Ascending aorta (tissue), 2 donors: Measurements from ENCODE around the gene DNER. TPM values are rescaled to one million over a fixed set of nuclear protein-coding genes. Genes with fewer than 3 reads are reported as not detected.

ENCODE experiments used
- DNase-seq, 2 donors: peaks; one replicate each; pipeline ENCODE4 v3.0.0-alpha.2; 2019; ENCODE audit warnings: low spot score in 2 of 2
- H3K27ac ChIP-seq, 2 donors: fragments of 200-600 bp; sonication (generic); one replicate each; pipeline ENCODE4 v1.5.1; 2016 to 2017; ENCODE audit warnings: mild to moderate bottlenecking in 1 of 2
- H3K27me3 ChIP-seq: fragments of 200-600 bp; sonication (generic); one replicate; pipeline ENCODE4 v1.5.1; 2017
- H3K36me3 ChIP-seq, 2 donors: fragments of 200-600 bp; sonication (generic); one replicate each; pipeline ENCODE4 v1.5.1; 2016
- H3K4me1 ChIP-seq, 2 donors: fragments of 200-600 bp; sonication (generic); one replicate each; pipeline ENCODE4 v1.5.1; 2016 to 2017; ENCODE audit warnings: mild to moderate bottlenecking in 1 of 2
- H3K4me3 ChIP-seq, 2 donors: fragments of 200-600 bp; sonication (generic); one replicate each; pipeline ENCODE4 v1.5.1; 2016 to 2017; ENCODE audit warnings: mild to moderate bottlenecking in 1 of 2
- H3K9me3 ChIP-seq, 2 donors: fragments of 200-600 bp; sonication (generic); one replicate each; pipeline ENCODE4 v1.5.1; 2016
- CTCF ChIP-seq, 3 experiments: fragments of 200-600 bp in 2 of 3; fragments of 450-650 bp in 1 of 3; sonication (generic) in 2 of 3; IDR thresholded peaks; one replicate each; pipeline ENCODE4 v1.5.1; 2016 to 2019; ENCODE audit warnings: antibody characterized with exemption in 3 of 3, mild to moderate bottlenecking in 1 of 3, moderate library complexity in 1 of 3
- intact Hi-C: fragments of 100-400 bp; cut with DNase I; formaldehyde crosslinking; loops from one replicate; pipeline ENCODE4 v1.15.1; 2023
- total RNA-seq: library from RNA; depleted of rRNA; stranded (reverse); fragments of >200 nt; gene quantifications from one replicate; pipeline ENCODE4 v1.1.0, GENCODE V29; 2016

DNER gene
- total RNA-seq, 1 donor from 2014 or later: 1.2 TPM

GRCh38 chr2:229425598-229425997 is 288.8 kb downstream of the DNER start:
- no peak for TF ChIP-seq CTCF (IDR thresholded peaks at IDR 0.05)

GRCh38 chr2:229422063-229422462 is 292.3 kb downstream of the DNER start:
- Histone ChIP-seq H3K27ac (no peak overlapping the region), H3K4me3 (no peak overlapping the region), H3K4me1 (peaks cover 12 to 37% of the 10 kb centered on the region in 2 donors), H3K9me3 (no peaks in the 10 kb centered on the region), H3K36me3 (no peaks in the 10 kb centered on the region), H3K27me3 (no peaks in the 10 kb centered on the region)
- DNase-seq: no peak
- TF ChIP-seq CTCF (IDR thresholded peaks at IDR 0.05): no peak
- intact Hi-C loops: no loop called here

More at GRCh38 chr2:229425598-229425997, 288.8 kb downstream of the DNER start:
- intact Hi-C loops: no loop called here
- no peak for DNase-seq
- H3K4me1 ChIP-seq: peaks cover 0 to 24% of the 10 kb centered on the region in 2 donors
- no peaks in the 10 kb centered on the region for H3K36me3 ChIP-seq
- H3K4me3 ChIP-seq: no peak overlapping the region
- H3K27ac ChIP-seq: no peak overlapping the region
- no peaks in the 10 kb centered on the region for H3K9me3 ChIP-seq
- H3K27me3 ChIP-seq: no peaks in the 10 kb centered on the region

- no peak for TF ChIP-seq CTCF (IDR thresholded peaks at IDR 0.05)
- intact Hi-C loops: loop anchor here (5.0 to 10.0 kb wide), 2 partner anchors 147 to 1544 kb away; partner anchors contain the start of genes DAW1 and PID1
- no peaks in the 10 kb centered on the region for H3K36me3 ChIP-seq
- H3K27ac ChIP-seq: peak overlapping the region; percentile 90
- H3K4me1 ChIP-seq: peaks cover 12 to 56% of the 10 kb centered on the region in 2 donors
- no peaks in the 10 kb centered on the region for H3K9me3 ChIP-seq
- DNase-seq: no peak
- no peak overlapping the region for H3K4me3 ChIP-seq
- no peaks in the 10 kb centered on the region for H3K27me3 ChIP-seq
These were observed 295.2 kb downstream of the DNER start for GRCh38 chr2:229419158-229419557.

- no peak for TF ChIP-seq CTCF (IDR thresholded peaks at IDR 0.05)
- intact Hi-C loops: loop anchor here (2.0 to 10.0 kb wide), 3 partner anchors 27 to 1543 kb away; partner anchors contain the start of genes DAW1 and PID1
- peaks cover 12 to 62% of the 10 kb centered on the region in 2 donors for H3K4me1 ChIP-seq
- no peaks in the 10 kb centered on the region for H3K9me3 ChIP-seq
- H3K36me3 ChIP-seq: no peaks in the 10 kb centered on the region
- DNase-seq: no peak
- H3K27me3 ChIP-seq: no peaks in the 10 kb centered on the region
- H3K4me3 ChIP-seq: no peak overlapping the region
- H3K27ac ChIP-seq: peak overlapping the region; percentile 90
These were observed 296.4 kb downstream of the DNER start for GRCh38 chr2:229417916-229418315.

- intact Hi-C loops: loop anchor here (2.0 to 10.0 kb wide), 3 partner anchors 28 to 1542 kb away; partner anchors contain the start of genes DAW1 and PID1
- no peak for TF ChIP-seq CTCF (IDR thresholded peaks at IDR 0.05)
- no peak for DNase-seq
These were observed 297.2 kb downstream of the DNER start for GRCh38 chr2:229417176-229417575.

More at GRCh38 chr2:229417176-229417575, 297.2 kb downstream of the DNER start:
- H3K9me3 ChIP-seq: no peaks in the 10 kb centered on the region
- no peak overlapping the region for H3K4me3 ChIP-seq
- H3K4me1 ChIP-seq: peaks cover 15 to 62% of the 10 kb centered on the region in 2 donors
- no peaks in the 10 kb centered on the region for H3K36me3 ChIP-seq
- H3K27ac ChIP-seq: peak overlapping the region; percentile 90
- H3K27me3 ChIP-seq: no peaks in the 10 kb centered on the region
